Prostate gland (tissue), 2 donors: ENCODE results near the gene ARHGEF26. TPM values are rescaled to one million over a fixed set of nuclear protein-coding genes. Genes with fewer than 3 reads are reported as not detected.

Experiments used
- DNase-seq: peaks from one replicate; pipeline ENCODE4 v3.0.0-alpha.2; 2019; ENCODE audit warnings: low spot score
- H3K27ac ChIP-seq, 2 donors: fragments of 200-600 bp; sonication (generic); 2 replicates each; pipeline ENCODE4 v1.5.1; 2017 to 2019
- H3K27me3 ChIP-seq: fragments of 200-600 bp; sonication (generic); replicated peaks from 2 replicates; pipeline ENCODE4 v1.5.1; 2019; ENCODE audit not compliant: insufficient read depth
- H3K36me3 ChIP-seq, 2 donors: fragments of 200-600 bp; sonication (generic); 1 replicate in 1 of 2; 2 replicates in 1 of 2; pipeline versions ENCODE4 v1.5.1 to v1.8.1; 2017 to 2019
- H3K4me1 ChIP-seq: fragments of 200-600 bp; sonication (generic); replicated peaks from 2 replicates; pipeline ENCODE4 v1.5.1; 2019
- H3K4me3 ChIP-seq, 2 donors: fragments of 200-600 bp; sonication (generic); 2 replicates each; pipeline ENCODE4 v1.5.1; 2017 to 2019
- H3K9me3 ChIP-seq: fragments of 200-600 bp; sonication (generic); 2 replicates; pipeline ENCODE4 v1.5.1; 2017
- CTCF ChIP-seq, 4 experiments: fragments of 200-600 bp in 2 of 4; fragments of 450-650 bp in 2 of 4; sonication (generic) in 2 of 4; IDR thresholded peaks; 1 replicate in 3 of 4; 2 replicates in 1 of 4; pipeline ENCODE4 v1.5.1; 2016 to 2019; ENCODE audit warnings: antibody characterized with exemption in 4 of 4, mild to moderate bottlenecking in 2 of 4, moderate library complexity in 2 of 4
- POLR2A ChIP-seq: fragments of 450-650 bp; IDR thresholded peaks from one replicate; pipeline ENCODE4 v1.6.1; 2016; ENCODE audit warnings: antibody characterized with exemption, mild to moderate bottlenecking
- POLR2AphosphoS5 ChIP-seq: sonication (generic); formaldehyde crosslinking; IDR thresholded peaks from one replicate; pipeline ENCODE4 v1.6.1; 2017; ENCODE audit warnings: antibody characterized with exemption
- WGBS: methylation state at CpG from one replicate; pipeline ENCODE4 v1.1.5; 2018; 5-methylcytosine and 5-hydroxymethylcytosine counted together
- intact Hi-C: fragments of 100-400 bp; cut with DNase I; formaldehyde crosslinking; loops from one replicate; pipeline ENCODE4 v1.14.2; 2022
- total RNA-seq, 2 donors: library from RNA; depleted of rRNA; stranded (reverse); fragments of >200 nt; gene quantifications; one replicate each; pipeline ENCODE4 v1.1.0, GENCODE V29; 2016

Gene ARHGEF26
- total RNA-seq, 2 donors from 2014 or later: 15.4 to 26.8 TPM

GRCh38 chr3:154227531-154227930 is 106.3 kb downstream of the ARHGEF26 start:
- H3K9me3 ChIP-seq: no peaks in the 10 kb centered on the region
- H3K27me3 ChIP-seq: no peaks in the 10 kb centered on the region
- 90% methylated on average over 3 of the region's 3 CpGs for WGBS
- H3K36me3 ChIP-seq: no peaks in the 10 kb centered on the region
- H3K27ac ChIP-seq: no peak overlapping the region
- no peak for TF ChIP-seq CTCF (IDR thresholded peaks at IDR 0.05)
- no peak for TF ChIP-seq POLR2A
- no peak for TF ChIP-seq POLR2AphosphoS5
- H3K4me1 ChIP-seq: peaks cover 4% of the 10 kb centered on the region
- H3K4me3 ChIP-seq: no peak overlapping the region
- intact Hi-C loops: no loop called here
- no peak for DNase-seq

GRCh38 chr3:154228561-154229216 is 107.5 kb downstream of the ARHGEF26 start:
- no peak overlapping the region for H3K4me3 ChIP-seq
- intact Hi-C loops: no loop called here
- no peaks in the 10 kb centered on the region for H3K27me3 ChIP-seq
- peaks cover 4% of the 10 kb centered on the region for H3K4me1 ChIP-seq
- no peak for TF ChIP-seq POLR2AphosphoS5
- no peak for TF ChIP-seq CTCF (IDR thresholded peaks at IDR 0.05)
- TF ChIP-seq POLR2A: no peak
- no peaks in the 10 kb centered on the region for H3K9me3 ChIP-seq
- 76% methylated on average over 6 of the region's 6 CpGs for WGBS
- no peaks in the 10 kb centered on the region for H3K36me3 ChIP-seq
- H3K27ac ChIP-seq: no peak overlapping the region
- no peak for DNase-seq

GRCh38 chr3:154229217-154229590 is 108.0 kb downstream of the ARHGEF26 start:
- Histone ChIP-seq H3K27me3 (no peaks in the 10 kb centered on the region), H3K27ac (no peak overlapping the region), H3K4me3 (no peak overlapping the region), H3K4me1 (peaks cover 4% of the 10 kb centered on the region), H3K36me3 (no peaks in the 10 kb centered on the region), H3K9me3 (no peaks in the 10 kb centered on the region)
- DNase-seq: peak; percentile 8
- intact Hi-C loops: no loop called here
- no peak for TF ChIP-seq POLR2AphosphoS5
- TF ChIP-seq CTCF (IDR thresholded peaks at IDR 0.05): no peak
- TF ChIP-seq POLR2A: no peak
- 69% methylated on average over 2 of the region's 2 CpGs for WGBS

- no peak overlapping the region for H3K4me3 ChIP-seq
- no peaks in the 10 kb centered on the region for H3K4me1 ChIP-seq
- no peak for DNase-seq
- 100% methylated on average over 1 of the region's 1 CpG for WGBS
- H3K36me3 ChIP-seq: no peaks in the 10 kb centered on the region
- intact Hi-C loops: no loop called here
- H3K9me3 ChIP-seq: no peaks in the 10 kb centered on the region
- no peak overlapping the region for H3K27ac ChIP-seq
- no peaks in the 10 kb centered on the region for H3K27me3 ChIP-seq
- TF ChIP-seq POLR2A (no peak), POLR2AphosphoS5 (no peak), CTCF (IDR thresholded peaks at IDR 0.05) (no peak)
These were observed 114.1 kb downstream of the ARHGEF26 start for GRCh38 chr3:154235330-154235729.

- no peak overlapping the region for H3K27ac ChIP-seq
- no peak overlapping the region for H3K4me3 ChIP-seq
- DNase-seq: no peak
- no peaks in the 10 kb centered on the region for H3K36me3 ChIP-seq
- no peaks in the 10 kb centered on the region for H3K9me3 ChIP-seq
- WGBS: 59% methylated on average over 3 of the region's 3 CpGs
- intact Hi-C loops: no loop called here
- no peaks in the 10 kb centered on the region for H3K27me3 ChIP-seq
- H3K4me1 ChIP-seq: no peaks in the 10 kb centered on the region
- no peak for TF ChIP-seq POLR2AphosphoS5
- no peak for TF ChIP-seq POLR2A
- no peak for TF ChIP-seq CTCF (IDR thresholded peaks at IDR 0.05)
These were observed 115.1 kb downstream of the ARHGEF26 start for GRCh38 chr3:154236331-154236730.
